DOHH2 (cell line): ENCODE data around the gene LTA.
"Not testable (repeated sequence)": the region's sequence is repeated elsewhere in the genome, so short reads cannot be mapped to it uniquely, and the experiment has no call there.

Experiments
- CTCF ChIP-seq: fragments of 200-600 bp; sonication (generic); IDR thresholded peaks from one replicate; pipeline ENCODE4 v1.5.1; 2014; ENCODE audit warnings: antibody characterized with exemption, mild to moderate bottlenecking, low read depth, low read length; ENCODE audit not compliant: poor library complexity, severe bottlenecking
- EZH2phosphoT487 ChIP-seq: fragments of 200-600 bp; sonication (generic); IDR thresholded peaks from 2 replicates; pipeline ENCODE4 v1.6.1; 2017; ENCODE audit warnings: borderline replicate concordance, mild to moderate bottlenecking, antibody characterized with exemption, low read length, moderate library complexity, mixed read lengths

- not testable (repeated sequence) for TF ChIP-seq CTCF, EZH2phosphoT487
Measured at GRCh38 chr6:31590691-31591090, 18.6 kb downstream of the LTA start.
